ENCODE measurements around the gene ALOX5AP. TPM values are rescaled to one million over a fixed set of nuclear protein-coding genes. Genes with fewer than 3 reads are reported as not detected.

Gene ALOX5AP
- polyA plus RNA-seq (2013, experiment 1 of 2; ENCODE audit: insufficient read length): 0.13 TPM
- 0.75 TPM for polyA plus RNA-seq (2013, experiment 2 of 2; ENCODE audit: insufficient read length)

- no peak for DNase-seq
Observed at GRCh38 chr13:30735025-30735871, at the start of gene ALOX5AP. Gene ALOX5AP (plus strand): TSS chr13:30735543. CDS start chr13:30735606, 63 bp downstream.

- DNase-seq: no peak
Observed at GRCh38 chr13:30685987-30686386, 49.4 kb upstream of the ALOX5AP start.

GRCh38 chr13:30687601-30688000, 47.7 kb upstream of the ALOX5AP start:
- DNase-seq: no peak

GRCh38 chr13:30689752-30690151, 45.6 kb upstream of the ALOX5AP start:
- DNase-seq: no peak

- peak; percentile 97 for DNase-seq
Observed at GRCh38 chr13:30690282-30691188, 44.8 kb upstream of the ALOX5AP start.

- no peak for DNase-seq
Observed at GRCh38 chr13:30692113-30692512, 43.2 kb upstream of the ALOX5AP start.

GRCh38 chr13:30696278-30697176, 38.8 kb upstream of the ALOX5AP start:
- peak; percentile 56 for DNase-seq

GRCh38 chr13:30697177-30697953, 38.0 kb upstream of the ALOX5AP start:
- peak; percentile 15 for DNase-seq

GRCh38 chr13:30697996-30698401, 37.3 kb upstream of the ALOX5AP start:
- peak; percentile 65 for DNase-seq

- no peak for DNase-seq
Observed at GRCh38 chr13:30698488-30699005, 36.8 kb upstream of the ALOX5AP start.

GRCh38 chr13:30700364-30700763, 35.0 kb upstream of the ALOX5AP start:
- no peak for DNase-seq

- DNase-seq: no peak
Observed at GRCh38 chr13:30702006-30702405, 33.3 kb upstream of the ALOX5AP start.

- no peak for DNase-seq
Observed at GRCh38 chr13:30704596-30704995, 30.7 kb upstream of the ALOX5AP start.

- DNase-seq: no peak
Observed at GRCh38 chr13:30705680-30706079, 29.7 kb upstream of the ALOX5AP start.

GRCh38 chr13:30708541-30708940, 26.8 kb upstream of the ALOX5AP start:
- DNase-seq: peak; percentile 86

GRCh38 chr13:30710442-30710841, 24.9 kb upstream of the ALOX5AP start:
- DNase-seq: no peak

- DNase-seq: peak; percentile 46
Observed at GRCh38 chr13:30711375-30711774, 24.0 kb upstream of the ALOX5AP start.

- no peak for DNase-seq
Observed at GRCh38 chr13:30711837-30712236, 23.5 kb upstream of the ALOX5AP start.

GRCh38 chr13:30712536-30713532, 22.5 kb upstream of the ALOX5AP start:
- peak; percentile 43 for DNase-seq

All from fibroblast of skin of back (primary cell).